GM18858 (cell line): ENCODE results near the gene ABHD16A.
A peak's percentile ranks its signal among the peaks of the same experiment; 100 is the strongest.

ENCODE experiments used
- ATAC-seq: cut with Tn5 transposase; IDR thresholded peaks from one replicate; pipeline ENCODE4 v1.9.1; 2021; ENCODE audit not compliant: unreplicated experiment

ABHD16A gene

GRCh38 chr6:31690231-31691077 is 12.7 kb downstream of the ABHD16A start:
- no peak for ATAC-seq

DNA sequence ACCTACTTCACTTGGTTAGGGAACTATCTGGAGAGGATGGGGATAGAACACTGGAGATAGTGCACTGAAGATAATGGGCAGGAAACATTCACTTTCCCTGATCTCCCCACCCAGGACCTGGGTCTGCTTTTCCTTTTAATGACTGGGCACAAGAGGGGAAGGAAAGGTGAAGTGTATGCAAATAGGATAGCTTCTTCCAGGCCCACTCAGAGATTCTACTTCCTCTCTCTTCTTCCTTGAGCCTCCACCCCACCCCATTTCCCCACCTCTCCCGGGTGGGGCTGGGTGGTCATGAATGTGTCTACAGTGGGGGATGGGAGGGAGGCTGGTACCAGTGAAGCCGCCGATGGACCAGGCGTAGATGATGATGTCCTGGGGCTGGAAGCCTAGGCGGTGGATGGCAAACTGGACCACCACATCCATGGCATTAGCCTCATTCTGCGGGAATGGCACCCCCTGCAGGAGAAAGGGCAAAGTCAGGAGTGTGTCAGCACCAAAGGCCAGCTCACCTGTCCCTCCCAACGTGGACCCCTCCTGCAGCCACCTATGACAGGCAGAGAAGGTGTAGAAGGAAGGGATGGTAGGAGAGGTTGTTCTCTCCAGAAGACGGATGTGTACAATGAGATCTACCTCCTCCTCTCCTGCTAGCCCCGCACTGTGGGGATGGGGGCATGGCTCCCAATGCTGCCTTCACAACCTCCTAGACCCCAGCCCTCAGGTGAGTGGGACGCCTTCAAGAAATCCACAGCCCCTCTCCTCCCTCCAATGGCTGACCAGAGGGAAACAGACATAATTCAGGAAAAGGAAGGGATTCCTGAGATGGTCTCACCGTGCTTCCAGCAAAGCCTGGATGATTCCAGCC is 13.6 kb downstream of the ABHD16A start:
- no peak for ATAC-seq

DNA sequence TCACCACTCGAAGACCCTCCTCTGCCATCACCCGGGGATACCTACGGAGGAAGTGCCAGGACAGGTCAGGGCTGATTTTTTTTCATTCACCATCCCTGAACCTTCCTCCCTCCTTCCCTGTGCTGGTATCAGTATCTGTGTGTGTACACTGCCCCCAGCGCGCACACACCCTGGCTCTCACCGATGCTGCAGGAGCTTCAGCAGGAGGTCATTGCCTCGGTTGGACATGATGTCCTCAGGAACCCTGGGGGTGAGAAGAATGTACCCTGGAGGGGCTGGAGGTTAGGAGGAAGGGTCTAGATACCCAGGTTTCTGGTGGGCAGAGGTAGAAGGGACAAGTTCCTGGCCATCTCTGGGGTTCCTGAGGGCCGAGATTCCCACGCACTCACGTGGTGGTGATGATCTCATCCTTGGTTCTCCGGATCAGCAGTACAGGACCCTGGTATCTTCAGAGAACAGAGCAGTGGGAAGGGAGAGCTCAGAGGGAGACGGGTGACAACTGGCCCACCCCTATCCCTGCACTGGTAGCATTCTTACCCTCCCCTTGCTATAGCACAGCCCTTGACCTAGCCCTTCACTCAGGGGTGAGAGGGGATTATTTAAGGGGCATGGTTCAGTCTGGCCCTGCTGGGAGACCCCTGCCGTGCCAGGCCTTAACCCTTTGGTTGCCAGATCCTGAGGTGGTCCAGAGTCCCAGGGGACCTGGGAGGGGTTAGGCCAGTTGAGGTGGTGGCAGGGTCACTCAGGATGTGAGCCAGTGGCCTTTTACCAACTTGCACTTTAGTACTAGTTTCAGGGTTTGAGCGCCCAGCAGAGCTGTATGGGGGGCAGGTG is 15.0 kb downstream of the ABHD16A start:
- ATAC-seq, result no peak

DNA sequence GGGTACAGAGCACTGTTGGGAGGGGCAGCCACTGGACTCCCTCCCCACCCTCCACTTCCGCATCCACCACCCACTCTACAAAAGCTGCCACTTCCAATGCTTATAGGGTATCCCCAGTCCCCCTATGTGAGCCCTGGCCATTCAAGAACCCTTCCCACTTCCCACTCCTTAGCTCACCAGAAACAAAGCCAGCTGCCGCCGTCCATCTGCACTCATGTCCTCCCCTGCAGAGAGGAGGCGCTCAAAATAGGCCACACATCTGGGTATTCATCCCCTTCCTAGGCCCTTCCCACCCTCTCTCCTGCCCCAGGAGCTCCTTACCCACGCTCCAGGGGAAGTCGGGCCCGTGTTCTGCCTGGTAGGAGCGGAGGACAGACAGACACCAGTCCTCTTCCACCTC is 15.8 kb downstream of the ABHD16A start:
- ATAC-seq, result no peak

DNA sequence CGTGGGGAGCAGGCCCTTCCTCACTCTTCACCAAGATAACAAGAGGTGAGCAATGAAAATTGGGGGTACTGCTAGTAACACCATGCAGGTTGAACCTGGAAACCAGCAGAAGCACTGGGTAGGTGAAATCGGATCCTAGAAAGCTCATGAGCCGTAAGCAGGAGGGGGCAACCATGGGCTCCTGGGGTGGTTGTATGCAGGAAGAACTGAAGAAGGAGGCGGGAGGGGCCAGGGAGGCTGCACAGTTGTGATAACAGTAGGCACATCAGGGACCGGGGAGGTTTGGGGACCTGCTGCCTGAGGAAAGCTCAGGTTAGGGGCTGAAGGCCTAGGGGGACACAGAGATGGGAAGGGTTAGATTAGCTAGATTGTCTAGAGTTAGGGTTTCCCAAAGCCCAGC is 16.6 kb downstream of the ABHD16A start:
- ATAC-seq, result no peak

GRCh38 chr6:31683591-31683990 is 19.5 kb downstream of the ABHD16A start:
- ATAC-seq, result no peak

- no peak for ATAC-seq
Observed at GRCh38 chr6:31681135-31681671, 21.9 kb downstream of the ABHD16A start.

GRCh38 chr6:31680226-31681134 is 22.6 kb downstream of the ABHD16A start, which contains the start of gene LY6G5C:
Gene LY6G5C (minus strand): TSS chr6:31681067. CDS start chr6:31680373, 694 bp downstream.
- no peak for ATAC-seq

- no peak for ATAC-seq
Observed at GRCh38 chr6:31677955-31678354, 25.2 kb downstream of the ABHD16A start.

- ATAC-seq, result no peak
Observed at GRCh38 chr6:31676904-31677303, 26.2 kb downstream of the ABHD16A start.

DNA sequence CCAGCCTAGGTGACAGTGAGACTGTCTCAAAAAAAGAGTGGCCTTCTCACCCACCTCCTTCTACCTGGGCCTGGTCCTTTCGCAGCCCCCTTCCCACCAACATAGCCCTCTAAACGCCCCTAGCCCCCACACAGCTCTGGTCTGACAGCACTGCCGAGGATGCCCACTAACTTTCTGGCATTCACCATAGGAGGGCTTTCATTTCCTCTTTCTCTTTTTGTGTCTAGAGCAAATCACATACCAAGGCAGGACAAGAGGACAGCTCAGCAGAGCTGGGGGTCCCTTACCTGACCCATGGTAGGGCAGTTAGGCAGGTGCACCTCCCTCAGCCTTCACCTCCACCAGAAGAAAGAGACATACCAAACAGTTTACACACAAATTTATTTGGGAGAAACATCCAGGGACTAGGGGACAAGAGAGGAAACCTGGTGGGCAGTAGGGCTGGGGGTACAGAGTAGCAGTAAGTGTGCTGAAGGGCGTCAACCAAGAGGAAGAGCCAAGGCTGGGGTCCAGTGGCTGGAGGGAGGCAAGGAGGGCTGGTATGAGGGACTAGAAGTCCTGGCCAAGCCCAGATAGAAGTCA is 26.7 kb downstream of the ABHD16A start:
- no peak for ATAC-seq

GRCh38 chr6:31669676-31670075 is 33.4 kb downstream of the ABHD16A start, which contains the start of gene LY6G5B:
Gene LY6G5B (plus strand): TSS chr6:31669976. CDS start chr6:31670951, 975 bp downstream.
- ATAC-seq, result no peak

GRCh38 chr6:31666337-31666965 is 36.7 kb downstream of the ABHD16A start:
- no peak for ATAC-seq

DNA sequence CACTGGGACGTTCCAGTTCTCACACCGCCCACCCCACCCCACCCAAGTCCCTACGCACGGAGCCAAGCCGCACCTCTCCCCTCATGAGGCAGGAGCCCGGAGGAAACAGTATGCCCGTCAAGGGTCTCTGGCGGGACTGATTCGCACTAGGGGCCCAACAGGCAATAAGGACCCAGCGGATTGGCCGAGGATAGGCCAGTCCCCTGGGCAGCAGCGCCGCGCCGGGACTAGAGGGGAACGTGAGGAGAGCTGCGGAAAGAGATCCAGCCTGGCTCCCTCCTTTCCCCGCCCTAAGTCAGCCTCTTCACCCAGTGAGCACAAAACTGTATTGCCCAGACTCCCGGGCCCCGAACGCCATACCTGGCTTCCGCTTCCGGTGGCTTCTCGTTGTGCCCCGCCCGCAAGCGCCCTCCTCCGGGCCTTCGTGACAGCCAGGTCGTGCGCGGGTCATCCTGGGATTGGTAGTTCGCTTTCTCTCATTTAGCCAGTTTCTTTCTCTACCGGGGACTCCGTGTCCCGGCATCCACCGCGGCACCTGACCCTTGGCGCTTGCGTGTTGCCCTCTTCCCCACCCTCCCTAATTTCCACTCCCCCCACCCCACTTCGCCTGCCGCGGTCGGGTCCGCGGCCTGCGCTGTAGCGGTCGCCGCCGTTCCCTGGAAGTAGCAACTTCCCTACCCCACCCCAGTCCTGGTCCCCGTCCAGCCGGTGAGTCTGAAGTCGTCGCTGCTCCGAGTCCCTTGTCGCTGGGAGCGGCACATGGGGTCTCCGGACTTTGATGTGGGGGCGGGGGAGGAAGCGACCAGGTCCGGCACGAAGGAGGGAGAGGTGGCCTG is 37.4 kb downstream of the ABHD16A start, which contains the start of gene CSNK2B:
TSS of gene CSNK2B (plus strand) at position 580 of the 836 bp plus-strand sequence. CDS start 752 bp downstream, outside the sequence.
- ATAC-seq, result peak; percentile 64

GRCh38 chr6:31664790-31665500 is 38.2 kb downstream of the ABHD16A start, which contains the start of gene GPANK1:
Gene GPANK1 (minus strand): TSS chr6:31664997. CDS start chr6:31664478, 519 bp downstream.
- no peak for ATAC-seq

- ATAC-seq, result no peak
Observed at GRCh38 chr6:31663961-31664789, 38.9 kb downstream of the ABHD16A start.
